ENCODE data around the gene ZBTB49.
A peak's percentile ranks its signal among the peaks of the same experiment; 100 is the strongest.
"Not testable (repeated sequence)": the region's sequence is repeated elsewhere in the genome, so short reads cannot be mapped to it uniquely, and the experiment has no call there.

ZBTB49 gene

DNA sequence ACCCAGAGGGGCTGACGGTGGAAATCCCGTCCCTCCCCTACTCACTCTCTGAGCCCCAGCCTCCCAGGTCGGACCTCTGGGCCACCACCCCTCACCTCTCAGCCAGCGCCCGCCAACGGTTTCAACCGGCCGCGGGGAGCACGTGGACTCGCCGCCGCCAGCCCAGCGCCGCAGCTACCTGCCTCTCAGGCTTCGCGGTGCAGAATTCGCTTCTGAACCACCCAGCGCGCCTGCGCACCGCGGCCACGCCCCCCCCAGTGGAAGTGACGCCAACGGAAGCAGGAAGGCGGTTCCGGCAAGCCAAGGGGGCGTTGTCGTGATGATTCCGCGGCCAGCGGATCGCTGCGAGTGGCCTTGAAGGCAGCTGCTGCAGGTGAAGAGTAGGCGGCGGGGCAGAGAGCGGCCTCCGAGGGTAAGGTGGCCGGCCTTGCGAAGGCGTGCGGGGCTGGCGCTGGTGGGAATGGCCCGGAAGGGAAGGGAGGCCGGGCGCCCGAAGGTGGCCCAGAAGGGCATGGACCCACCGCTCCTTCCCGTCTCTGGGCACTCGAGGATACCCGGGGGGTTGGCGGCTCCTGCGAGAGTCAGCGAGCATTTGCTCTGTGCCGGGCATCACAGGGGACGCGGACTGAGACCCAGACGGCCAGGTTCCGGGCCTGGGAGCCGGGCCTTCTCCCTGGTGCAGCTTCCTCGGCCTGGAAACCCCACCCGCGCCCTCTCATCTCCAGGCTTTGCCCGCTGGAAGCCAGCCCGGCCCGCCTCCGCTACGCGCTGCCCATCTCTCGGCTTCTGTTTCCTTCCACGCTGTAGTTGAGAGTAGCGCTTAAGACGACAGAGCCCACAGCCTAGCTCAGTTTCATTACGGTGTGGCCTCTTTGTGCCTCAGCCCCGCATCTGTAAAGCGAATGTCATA lies at the start of gene ZBTB49, which contains the start of gene LYAR:
Gene ZBTB49 (plus strand): TSS at position 311 of the 910 bp plus-strand sequence. CDS start 9,695 bp downstream, outside the sequence.
Gene LYAR (minus strand): TSS at position 214 of the 910 bp plus-strand sequence. CDS start 6,412 bp downstream, outside the sequence.
- DNase-seq (ENCODE audit: low spot score): peak; percentile 98

GRCh38 chr4:4245172-4245571 lies 44.9 kb upstream of the ZBTB49 start:
- DNase-seq (ENCODE audit: low spot score): no peak

DNA sequence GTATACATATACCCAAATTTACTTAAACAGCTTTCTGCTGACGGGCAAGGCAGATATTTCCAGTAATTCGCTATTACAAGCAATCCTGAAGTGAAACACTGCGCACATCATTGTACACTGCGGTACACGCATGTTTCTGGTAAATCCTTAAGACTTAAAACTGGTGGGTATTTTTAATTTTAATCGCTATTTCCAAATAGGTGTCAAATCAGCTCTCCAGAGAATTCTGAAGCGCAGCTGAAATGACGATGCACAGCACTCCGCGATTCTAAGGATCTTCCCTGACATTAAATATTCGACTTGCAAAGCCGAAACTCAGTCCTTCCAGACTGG lies 42.4 kb upstream of the ZBTB49 start:
- no peak for DNase-seq (ENCODE audit: low spot score)

DNA sequence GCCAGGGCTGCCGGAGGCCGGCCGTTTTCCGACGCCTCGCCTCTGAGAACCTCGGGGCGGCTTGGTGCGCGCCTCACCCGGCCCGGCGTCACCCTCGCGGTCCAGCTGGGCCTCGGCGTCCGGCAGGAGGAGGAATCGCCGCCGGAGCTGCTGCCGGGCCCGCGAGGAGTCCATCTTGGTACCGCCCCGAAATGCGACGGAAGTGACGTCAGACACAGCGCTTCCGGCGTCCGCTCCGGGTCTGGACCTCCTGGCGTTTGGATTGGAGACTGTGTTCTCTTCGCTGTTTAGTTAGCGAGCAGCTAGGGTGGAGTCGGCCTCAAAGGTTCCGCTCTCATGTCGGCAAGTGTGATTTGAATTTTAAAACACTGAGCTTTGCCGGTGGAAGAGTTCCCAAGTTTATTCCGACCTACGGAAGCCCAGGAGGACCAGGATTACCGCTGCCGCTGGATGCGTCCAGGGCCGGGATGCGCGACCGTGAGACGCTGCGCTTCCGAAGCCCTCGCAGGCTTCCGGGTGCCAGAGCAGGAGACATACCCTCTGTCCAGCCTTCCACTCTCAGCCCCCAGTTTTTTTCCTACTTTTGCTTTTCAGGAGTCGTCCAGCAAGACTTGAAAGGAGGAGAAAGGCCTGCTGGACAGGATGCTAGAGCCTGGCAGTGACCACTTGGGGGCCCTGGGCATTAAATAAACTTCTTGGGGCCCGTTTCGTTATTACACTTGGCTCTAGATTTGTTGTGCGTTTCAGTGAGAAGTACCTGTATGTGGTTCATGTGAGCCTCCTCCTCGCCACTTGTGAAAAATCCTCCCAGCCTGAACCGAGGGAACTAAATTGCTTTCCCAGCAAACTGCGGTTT lies 41.8 kb upstream of the ZBTB49 start, which contains the start of gene TMEM128:
Gene TMEM128 (minus strand): TSS at position 195 of the 856 bp plus-strand sequence. CDS start 21 bp downstream, at position 174.
- peak; percentile 96 for DNase-seq (ENCODE audit: low spot score)

DNA sequence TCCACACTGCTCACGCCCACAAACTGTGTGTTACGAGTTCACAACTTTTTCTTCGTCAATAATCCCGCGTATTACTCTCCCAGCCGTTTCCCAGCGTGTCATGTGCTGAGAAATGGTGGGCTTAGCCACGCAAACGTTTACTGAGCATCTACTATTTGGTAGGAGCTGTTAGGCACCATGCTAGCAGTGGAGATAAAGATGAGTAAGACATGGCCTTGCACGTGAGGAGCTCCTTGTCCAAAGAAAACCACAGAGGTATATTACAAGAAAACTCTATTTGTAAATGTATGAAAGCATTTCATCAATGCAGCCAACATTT lies 41.2 kb upstream of the ZBTB49 start:
- DNase-seq (ENCODE audit: low spot score): no peak

DNA sequence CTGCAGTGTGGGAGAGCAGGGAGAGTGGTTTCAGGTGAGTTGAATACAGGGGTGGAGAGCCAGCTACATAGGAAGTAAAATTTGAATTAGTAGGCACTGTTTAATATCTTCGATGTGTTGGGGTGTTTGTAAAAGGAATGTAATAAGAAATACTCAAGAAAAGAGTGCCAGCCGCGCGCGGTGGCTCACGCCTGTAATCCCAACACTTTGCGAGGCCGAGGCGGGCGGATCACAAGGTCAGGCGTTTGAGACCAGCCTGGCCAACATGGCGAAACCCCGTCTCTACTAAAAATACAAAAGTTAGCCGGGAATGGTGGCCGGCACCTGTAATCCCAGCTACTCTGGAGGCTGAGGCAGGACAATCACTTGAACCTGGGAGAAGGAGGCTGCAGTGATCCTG lies 40.7 kb upstream of the ZBTB49 start:
- not testable (repeated sequence) for DNase-seq (ENCODE audit: low spot score)

- DNase-seq (ENCODE audit: low spot score): no peak
Observed at GRCh38 chr4:4249866-4250265, 40.2 kb upstream of the ZBTB49 start.

GRCh38 chr4:4254199-4254598 lies 35.9 kb upstream of the ZBTB49 start:
- DNase-seq (ENCODE audit: low spot score): no peak

- DNase-seq (ENCODE audit: low spot score): no peak
Observed at GRCh38 chr4:4254666-4255065, 35.4 kb upstream of the ZBTB49 start.

GRCh38 chr4:4256799-4257198 lies 33.3 kb upstream of the ZBTB49 start:
- DNase-seq (ENCODE audit: low spot score): no peak

DNA sequence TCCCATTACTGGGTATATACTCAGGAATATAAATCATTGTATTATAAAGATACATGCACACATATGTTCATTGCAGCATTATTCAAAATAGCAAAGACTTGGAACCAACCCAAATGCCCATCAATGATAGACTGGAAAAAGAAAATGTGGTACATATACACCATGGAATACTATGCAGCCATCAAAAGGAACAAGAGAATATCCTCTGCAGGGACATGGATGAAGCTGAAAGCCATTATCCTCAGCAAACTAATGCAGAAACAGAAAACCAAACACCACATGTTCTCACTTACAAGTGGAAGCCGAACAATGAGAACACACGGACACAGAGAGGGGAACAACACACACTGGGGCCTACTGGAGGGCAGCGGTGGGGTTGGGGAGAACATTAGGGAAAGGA lies 32.3 kb upstream of the ZBTB49 start:
- not testable (repeated sequence) for DNase-seq (ENCODE audit: low spot score)

DNA sequence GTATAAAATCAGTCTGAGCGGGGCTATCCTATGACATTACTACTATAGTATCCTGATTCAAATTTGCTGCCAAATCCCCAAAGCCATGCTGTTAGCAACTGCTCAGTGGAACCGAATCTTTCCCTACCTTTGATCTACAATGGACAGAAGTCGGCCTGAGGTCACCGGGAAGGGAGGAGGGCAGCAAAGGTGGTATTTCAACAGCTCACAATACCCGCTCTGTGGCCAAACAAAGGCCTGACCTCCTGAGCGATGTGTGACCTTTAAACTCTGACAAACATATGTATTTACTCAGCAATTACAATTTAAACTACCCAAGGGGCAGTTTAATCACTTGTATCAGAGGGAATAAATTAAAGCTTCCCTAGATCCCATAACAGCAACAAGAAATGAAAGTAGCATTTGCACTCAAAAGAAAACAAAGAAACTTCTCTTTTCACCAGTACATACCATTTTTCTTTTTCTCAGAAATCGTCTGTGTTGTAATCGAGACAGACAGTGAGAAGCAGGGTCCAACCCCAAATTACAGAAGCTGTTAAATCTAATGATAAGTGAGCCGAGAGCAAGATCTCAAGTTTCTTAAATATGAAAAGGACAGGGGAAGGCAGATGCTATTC lies 30.5 kb upstream of the ZBTB49 start:
- no peak for DNase-seq (ENCODE audit: low spot score)

GRCh38 chr4:4260185-4260751 lies 29.8 kb upstream of the ZBTB49 start:
- no peak for DNase-seq (ENCODE audit: low spot score)

- DNase-seq (ENCODE audit: low spot score): no peak
Observed at GRCh38 chr4:4267981-4268380, 22.1 kb upstream of the ZBTB49 start.

DNA sequence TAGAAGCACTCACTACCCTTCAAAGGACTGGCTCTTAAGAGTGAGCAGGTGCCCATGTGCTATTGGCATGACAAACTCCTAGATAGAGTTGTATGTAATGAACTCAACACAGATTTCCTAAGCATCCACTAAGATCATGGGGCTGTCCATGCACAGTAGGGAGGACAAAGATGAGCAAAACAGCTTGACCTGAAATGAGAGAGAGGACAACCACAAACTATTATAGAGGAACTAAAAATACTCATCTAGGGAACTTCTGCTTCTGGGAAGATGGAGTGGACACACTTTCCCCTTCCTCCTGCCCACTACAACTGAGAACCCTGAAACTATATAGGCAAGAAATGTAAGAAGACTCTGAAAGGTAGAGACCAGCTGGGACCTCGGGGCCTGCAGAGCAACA lies 21.3 kb upstream of the ZBTB49 start:
- DNase-seq (ENCODE audit: low spot score): no peak

DNA sequence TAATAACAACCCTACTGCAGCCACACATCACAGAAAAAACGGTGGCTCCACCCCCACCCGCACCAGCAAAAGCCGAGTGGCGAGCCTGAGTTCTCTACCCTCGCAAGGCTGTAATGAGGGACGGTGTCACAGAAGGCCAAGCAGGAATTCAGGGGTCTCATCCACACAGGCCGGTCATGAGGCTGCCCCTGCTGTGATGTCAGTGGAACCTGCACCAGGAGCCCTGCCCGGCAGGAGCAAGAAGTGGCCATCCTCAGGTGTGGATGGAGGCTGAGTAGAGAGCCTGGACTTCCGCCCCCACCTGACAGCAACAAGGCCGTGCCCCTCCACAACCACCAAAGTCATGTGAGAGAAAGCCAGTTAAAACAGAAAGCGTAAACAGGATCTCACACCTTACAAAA lies 20.7 kb upstream of the ZBTB49 start:
- no peak for DNase-seq (ENCODE audit: low spot score)

GRCh38 chr4:4269856-4270255 lies 20.2 kb upstream of the ZBTB49 start:
- DNase-seq (ENCODE audit: low spot score): no peak

DNA sequence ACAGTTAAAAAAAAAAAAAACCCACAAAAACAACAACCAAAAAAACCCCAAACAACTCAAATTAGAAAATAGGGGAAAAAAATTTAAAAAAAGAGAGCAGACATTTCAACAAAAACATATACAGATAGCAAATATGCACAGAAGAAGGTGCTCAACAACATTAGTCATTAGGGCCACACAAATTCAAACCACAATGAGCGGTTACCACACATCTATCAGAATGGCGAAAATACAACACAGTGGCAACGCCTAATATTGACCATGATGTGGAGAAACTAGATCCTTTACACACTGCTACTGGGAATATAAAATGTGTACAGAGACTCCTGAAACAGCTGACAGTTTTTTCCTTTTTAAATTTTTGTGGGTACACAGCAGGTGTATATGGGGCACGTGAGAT lies 19.5 kb upstream of the ZBTB49 start:
- DNase-seq (ENCODE audit: low spot score): no peak

- DNase-seq (ENCODE audit: low spot score): no peak
Observed at GRCh38 chr4:4271912-4272311, 18.1 kb upstream of the ZBTB49 start.

DNA sequence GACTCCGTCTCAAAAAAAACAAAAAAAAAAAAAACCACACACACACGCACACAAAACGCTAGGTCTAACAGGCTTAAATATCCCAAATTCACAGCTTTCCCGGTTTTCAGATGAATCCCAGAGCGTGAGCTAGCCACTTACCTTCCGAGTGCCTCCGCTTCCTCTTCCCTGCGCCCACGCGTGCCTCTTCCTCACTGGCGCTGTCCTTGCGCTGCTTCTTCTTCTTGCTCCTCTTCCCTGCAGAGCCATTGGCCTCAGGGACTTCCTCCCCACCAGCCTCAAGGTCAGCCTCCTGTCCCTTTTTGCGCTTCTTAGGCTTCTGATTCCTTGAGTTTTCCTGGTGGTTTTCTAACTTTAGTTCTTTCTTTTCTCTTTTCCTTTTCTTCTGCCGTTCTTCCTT lies 15.8 kb upstream of the ZBTB49 start:
- DNase-seq (ENCODE audit: low spot score): no peak

GRCh38 chr4:4277531-4277930 lies 12.5 kb upstream of the ZBTB49 start:
- no peak for DNase-seq (ENCODE audit: low spot score)

DNA sequence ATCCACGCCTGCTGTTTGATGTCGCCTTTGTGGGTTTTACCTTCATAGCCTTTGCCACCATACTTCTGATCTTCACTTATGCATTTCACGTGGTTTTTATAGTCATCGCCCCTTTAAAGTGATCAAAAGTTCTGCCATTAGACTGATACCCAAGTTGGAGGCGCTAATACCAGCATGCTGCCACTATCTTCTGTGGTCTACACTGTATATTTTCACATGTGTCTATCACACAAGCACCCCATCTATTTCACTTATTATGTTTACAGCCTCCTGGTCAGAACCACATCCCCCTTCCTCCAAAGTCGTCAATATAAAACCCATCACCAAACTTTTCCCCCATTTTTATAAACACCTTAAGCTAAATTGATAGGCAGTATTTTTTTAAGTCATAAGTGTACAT lies 8.3 kb upstream of the ZBTB49 start:
- no peak for DNase-seq (ENCODE audit: low spot score)
